ENCODE data around the gene ARID1B.

DNA sequence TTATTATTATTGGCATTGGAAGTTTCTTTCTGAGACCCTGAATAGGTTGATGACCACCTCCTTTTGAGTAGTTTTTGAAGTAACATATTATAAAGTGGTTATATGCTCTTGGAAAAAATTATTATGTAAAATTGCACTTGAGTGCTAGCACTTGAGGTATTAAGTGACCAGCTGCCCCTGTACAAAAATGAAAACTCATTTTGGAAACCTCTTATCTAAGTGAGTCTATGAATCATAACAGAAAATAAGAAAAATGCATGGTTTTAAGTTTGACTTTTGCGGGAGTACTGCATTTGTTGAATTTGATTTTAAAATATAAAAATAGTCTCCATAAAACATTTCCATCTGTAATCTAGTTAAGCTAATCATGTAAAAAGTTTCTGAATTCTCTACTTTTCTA is 297.8 kb downstream of the ARID1B start:
- no peak for TF ChIP-seq POLR2A (IDR thresholded peaks at IDR 0.05)
- no peak for TF ChIP-seq CTCF (IDR thresholded peaks at IDR 0.05)

Measured in adrenal gland (tissue), 5 donors.